ENCODE measurements around the gene P2RY4. TPM values are rescaled to one million over a fixed set of nuclear protein-coding genes. Genes with fewer than 3 reads are reported as not detected.

Gene P2RY4
- total and polyA plus RNA-seq, 10 of the 15 experiments (the other 5 are each of a cell fraction or from before 2014, with no cell fraction given) = 0.07 to 0.44 (median 0.13) TPM; not detected in 7

- DNase-seq (ENCODE audit: low read depth, low spot score) = no peak
- no peaks in the 10 kb centered on the region for H3K4me1 ChIP-seq (ENCODE audit: control insufficient read depth, insufficient read depth, low read length)
- RAD21 ChIA-PET (ENCODE audit: unreplicated experiment) = no interaction called here
- H3K79me2 ChIP-seq (ENCODE audit: control insufficient read depth, insufficient read depth, low read length) = no peaks in the 10 kb centered on the region
- BruUV-seq (replicated peaks) = no TSS peak
- no peak overlapping the region for H3K4me2 ChIP-seq (ENCODE audit: control insufficient read depth, insufficient read depth)
- CTCF ChIA-PET = no interaction called here
- in situ Hi-C loops (cut with MboI) (no loop called here), intact Hi-C loops (cut with micrococcal nuclease; ENCODE audit: unreplicated experiment) (no loop called here)
- no peak overlapping the region for H3K9ac ChIP-seq (ENCODE audit: control insufficient read depth, insufficient read depth, low read length)
- H3K9me3 ChIP-seq (replicated peaks; ENCODE audit: control insufficient read depth, insufficient read depth, low read length) = no peaks in the 10 kb centered on the region
- FAIRE-seq = no peak
- WGBS (ENCODE audit: insufficient coverage, insufficient replicate concordance, low lambda C conversion rate, missing lambda C conversion rate) = 91% methylated on average over 1 of the region's 1 CpG
- no peak overlapping the region for H3K27ac ChIP-seq (ENCODE audit: control insufficient read depth, insufficient read depth)
- no peaks in the 10 kb centered on the region for H4K20me1 ChIP-seq (ENCODE audit: control insufficient read depth, insufficient read depth)
- H3K36me3 ChIP-seq (ENCODE audit: control insufficient read depth in 2 of 2, insufficient read depth in 2 of 2, low read length in 1 of 2) = no peaks in the 10 kb centered on the region
- POLR2A ChIA-PET = no interaction called here
- SMC1A ChIA-PET (ENCODE audit: uncharacterized antibody, unreplicated experiment) = no interaction called here
- H2AFZ ChIP-seq (ENCODE audit: control insufficient read depth, low read depth, low read length) = no peak overlapping the region
- H3K27me3 ChIP-seq (replicated peaks in 1 of 2; ENCODE audit: control insufficient read depth in 2 of 2, insufficient read depth in 2 of 2, low read length in 1 of 2) = no peaks in the 10 kb centered on the region
- ATAC-seq = no peak
- H3K4me3 ChIP-seq = no peak overlapping the region
- TF ChIP-seq MLLT1 (IDR thresholded peaks at IDR 0.05) (no peak), YY1 (IDR thresholded peaks at IDR 0.05; ENCODE audit: low read depth, low read length) (no peak), POLR2AphosphoS5 (IDR thresholded peaks at IDR 0.05; ENCODE audit: low read length) (no peak), RAD21 (IDR thresholded peaks at IDR 0.05; ENCODE audit: insufficient read depth, low read depth, low read length) (no peak), FOXK2 (IDR thresholded peaks at IDR 0.05) (no peak), SP1 (IDR thresholded peaks at IDR 0.05; ENCODE audit: low read depth, low read length) (no peak), USF2 (IDR thresholded peaks at IDR 0.05; ENCODE audit: borderline replicate concordance, low read depth, low read length) (no peak), CTCF (IDR thresholded peaks at IDR 0.05 in 2 of 3, conservative IDR thresholded peaks at IDR 0.05 in 1 of 3; ENCODE audit: control insufficient read depth in 2 of 3, extremely low read depth in 1 of 3, insufficient read depth in 1 of 3, low read depth in 3 of 3, low read length in 3 of 3) (no peak), ZSCAN29 (IDR thresholded peaks at IDR 0.05) (no peak), ZBTB11 (CRISPR knock-in tag; IDR thresholded peaks at IDR 0.05) (no peak), MEF2B (IDR thresholded peaks at IDR 0.05; ENCODE audit: partially characterized antibody, poor library complexity, severe bottlenecking) (no peak), EED (IDR thresholded peaks at IDR 0.05; ENCODE audit: low read depth) (no peak), ELK1 (IDR thresholded peaks at IDR 0.05; ENCODE audit: low read depth, low read length) (no peak), HCFC1 (IDR thresholded peaks at IDR 0.05; ENCODE audit: low read length) (no peak), IKZF1 (conservative IDR thresholded peaks at IDR 0.05) (no peak), ZNF622 (IDR thresholded peaks at IDR 0.05) (no peak), MEF2A (IDR thresholded peaks at IDR 0.05; ENCODE audit: insufficient read depth, low read depth, low read length) (no peak), GATAD2B (conservative IDR thresholded peaks at IDR 0.05; ENCODE audit: low read depth) (no peak)
These were observed 19.3 kb downstream of the P2RY4 start for GRCh38 chrX:70240751-70241150.
